ENCODE data around the gene STARD5. TPM values are rescaled to one million over a fixed set of nuclear protein-coding genes. Genes with fewer than 3 reads are reported as not detected.

The STARD5 gene
- total RNA-seq, 1 donor from 2014 or later = 5.2 TPM

DNA sequence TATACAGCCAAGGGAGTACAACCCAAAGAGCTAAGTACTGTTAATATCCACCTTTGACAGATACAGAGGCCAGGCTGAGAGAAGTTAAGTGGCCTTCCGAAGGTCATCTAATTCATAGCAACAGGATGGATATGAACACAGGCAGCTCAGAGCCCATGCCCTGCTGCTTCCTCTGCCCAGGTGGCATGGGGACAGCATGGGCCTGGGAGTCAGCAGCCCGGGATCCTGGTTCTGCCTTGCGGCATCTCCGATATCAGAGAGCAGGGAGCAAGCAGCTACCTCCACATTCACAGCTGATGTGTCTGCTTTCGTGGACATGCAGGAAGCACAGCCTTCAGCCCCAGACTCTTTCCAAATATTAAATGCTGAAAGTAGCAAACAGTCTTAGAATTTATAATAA lies 55.6 kb downstream of the STARD5 start:
- DNase-seq = no peak
- Histone ChIP-seq H3K4me1 (peaks cover 22% of the 10 kb centered on the region), H3K36me3 (peaks cover 53% of the 10 kb centered on the region), H3K4me3 (no peak overlapping the region), H3K9me3 (no peaks in the 10 kb centered on the region), H3K27ac (no peak overlapping the region), H3K27me3 (ENCODE audit: low read depth) (no peaks in the 10 kb centered on the region)
- TF ChIP-seq, protein P1, sequence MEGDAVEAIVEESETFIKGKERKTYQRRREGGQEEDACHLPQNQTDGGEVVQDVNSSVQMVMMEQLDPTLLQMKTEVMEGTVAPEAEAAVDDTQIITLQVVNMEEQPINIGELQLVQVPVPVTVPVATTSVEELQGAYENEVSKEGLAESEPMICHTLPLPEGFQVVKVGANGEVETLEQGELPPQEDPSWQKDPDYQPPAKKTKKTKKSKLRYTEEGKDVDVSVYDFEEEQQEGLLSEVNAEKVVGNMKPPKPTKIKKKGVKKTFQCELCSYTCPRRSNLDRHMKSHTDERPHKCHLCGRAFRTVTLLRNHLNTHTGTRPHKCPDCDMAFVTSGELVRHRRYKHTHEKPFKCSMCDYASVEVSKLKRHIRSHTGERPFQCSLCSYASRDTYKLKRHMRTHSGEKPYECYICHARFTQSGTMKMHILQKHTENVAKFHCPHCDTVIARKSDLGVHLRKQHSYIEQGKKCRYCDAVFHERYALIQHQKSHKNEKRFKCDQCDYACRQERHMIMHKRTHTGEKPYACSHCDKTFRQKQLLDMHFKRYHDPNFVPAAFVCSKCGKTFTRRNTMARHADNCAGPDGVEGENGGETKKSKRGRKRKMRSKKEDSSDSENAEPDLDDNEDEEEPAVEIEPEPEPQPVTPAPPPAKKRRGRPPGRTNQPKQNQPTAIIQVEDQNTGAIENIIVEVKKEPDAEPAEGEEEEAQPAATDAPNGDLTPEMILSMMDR (IDR thresholded peaks at IDR 0.05) = no peak
- ATAC-seq = no peak
- intact Hi-C loops (cut with DNase I) = loop anchor here (5.0 to 10.0 kb wide), 2 partner anchors 114 to 161 kb away; no protein-coding TSS in a partner anchor

DNA sequence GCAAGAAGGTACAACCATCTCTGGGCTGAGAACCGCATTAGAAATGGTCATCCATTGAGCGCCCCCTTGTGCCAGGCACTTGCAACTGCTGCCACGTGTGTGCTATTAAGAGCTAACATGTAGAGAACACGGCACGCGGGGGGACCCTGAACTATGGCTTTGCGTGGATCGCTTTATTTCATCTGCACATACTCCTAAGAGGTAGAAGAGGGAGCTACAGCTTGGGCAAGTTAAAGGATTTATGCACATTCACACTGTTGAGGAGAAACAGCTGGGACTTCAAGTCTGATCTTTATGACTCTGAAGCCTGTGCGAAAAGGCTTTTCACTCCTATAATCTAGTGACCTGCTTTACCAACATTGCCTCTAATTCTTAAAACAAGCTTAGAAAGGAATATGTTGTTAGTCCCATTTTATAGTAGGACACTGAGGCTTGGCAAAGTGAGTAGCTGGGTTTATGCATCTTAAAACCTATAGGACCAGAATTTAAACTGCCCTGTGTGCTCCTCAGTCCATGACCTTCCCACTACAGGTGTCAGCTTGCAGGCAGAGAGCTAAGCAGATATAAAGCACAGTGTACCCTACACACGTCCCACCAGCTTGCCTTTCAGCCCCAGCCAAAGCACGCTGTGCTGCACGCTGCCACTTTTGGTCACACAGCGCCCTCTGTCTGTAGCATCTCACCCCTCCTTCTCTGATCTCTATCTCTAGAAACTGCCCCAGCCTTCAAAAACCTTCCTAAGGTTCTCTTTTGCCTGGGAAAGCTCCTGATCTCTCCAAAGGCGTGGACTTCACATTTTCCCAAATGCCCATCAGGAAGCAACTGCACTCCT lies 57.8 kb downstream of the STARD5 start:
- Histone ChIP-seq H3K27me3 (ENCODE audit: low read depth) (no peaks in the 10 kb centered on the region), H3K27ac (no peak overlapping the region), H3K4me3 (no peak overlapping the region), H3K9me3 (no peaks in the 10 kb centered on the region), H3K4me1 (peaks cover 22% of the 10 kb centered on the region), H3K36me3 (peaks cover 34% of the 10 kb centered on the region)
- DNase-seq = peak; percentile 84
- TF ChIP-seq, protein P1 (IDR thresholded peaks at IDR 0.05) = peak; percentile 86
- ATAC-seq = peak; percentile 93 to 95
- intact Hi-C loops (cut with DNase I) = loop anchor here (5.0 to 10.0 kb wide), 2 partner anchors 111 to 159 kb away; no protein-coding TSS in a partner anchor

DNA sequence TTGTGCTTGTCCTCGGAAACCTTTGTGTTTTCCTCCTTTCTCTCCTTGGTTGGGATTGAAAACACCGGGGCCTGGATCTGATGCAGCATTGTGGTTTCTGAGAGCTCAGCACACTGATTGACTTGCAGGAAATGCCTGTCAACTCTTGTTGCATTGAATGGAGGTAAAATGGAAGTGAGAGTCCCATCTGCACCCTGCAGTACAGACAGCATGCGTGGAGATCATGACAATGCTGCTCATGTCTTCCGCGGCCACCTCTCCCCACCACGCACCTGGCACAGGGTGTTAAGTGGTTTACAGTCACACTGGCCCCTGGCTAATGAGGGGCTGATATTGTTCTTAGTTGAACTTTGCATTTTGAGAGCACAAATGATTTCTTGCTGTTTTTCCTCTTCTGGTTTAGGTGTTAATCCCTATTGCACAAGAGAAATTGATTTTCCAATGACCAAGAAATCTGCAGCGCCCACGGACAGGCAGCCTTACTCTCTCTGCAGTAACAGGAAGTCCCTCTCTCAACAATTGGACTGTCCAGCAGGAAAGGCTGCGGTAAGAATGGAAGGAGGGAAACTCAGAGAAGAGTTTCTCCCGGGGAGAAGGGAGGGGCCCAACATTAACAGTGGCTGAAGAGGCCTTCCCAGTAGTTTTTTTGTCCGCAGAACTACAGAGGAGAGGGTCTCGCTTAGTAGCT lies 58.5 kb downstream of the STARD5 start:
- peak; percentile 4 to 48 for ATAC-seq
- no peak for DNase-seq
- Histone ChIP-seq H3K9me3 (no peaks in the 10 kb centered on the region), H3K4me1 (peaks cover 22% of the 10 kb centered on the region), H3K4me3 (no peak overlapping the region), H3K27ac (no peak overlapping the region), H3K36me3 (peaks cover 31% of the 10 kb centered on the region), H3K27me3 (ENCODE audit: low read depth) (no peaks in the 10 kb centered on the region)
- intact Hi-C loops (cut with DNase I) = loop anchor here (5.0 to 10.0 kb wide), 2 partner anchors 111 to 158 kb away; no protein-coding TSS in a partner anchor
- TF ChIP-seq, protein P1 (IDR thresholded peaks at IDR 0.05) = no peak

DNA sequence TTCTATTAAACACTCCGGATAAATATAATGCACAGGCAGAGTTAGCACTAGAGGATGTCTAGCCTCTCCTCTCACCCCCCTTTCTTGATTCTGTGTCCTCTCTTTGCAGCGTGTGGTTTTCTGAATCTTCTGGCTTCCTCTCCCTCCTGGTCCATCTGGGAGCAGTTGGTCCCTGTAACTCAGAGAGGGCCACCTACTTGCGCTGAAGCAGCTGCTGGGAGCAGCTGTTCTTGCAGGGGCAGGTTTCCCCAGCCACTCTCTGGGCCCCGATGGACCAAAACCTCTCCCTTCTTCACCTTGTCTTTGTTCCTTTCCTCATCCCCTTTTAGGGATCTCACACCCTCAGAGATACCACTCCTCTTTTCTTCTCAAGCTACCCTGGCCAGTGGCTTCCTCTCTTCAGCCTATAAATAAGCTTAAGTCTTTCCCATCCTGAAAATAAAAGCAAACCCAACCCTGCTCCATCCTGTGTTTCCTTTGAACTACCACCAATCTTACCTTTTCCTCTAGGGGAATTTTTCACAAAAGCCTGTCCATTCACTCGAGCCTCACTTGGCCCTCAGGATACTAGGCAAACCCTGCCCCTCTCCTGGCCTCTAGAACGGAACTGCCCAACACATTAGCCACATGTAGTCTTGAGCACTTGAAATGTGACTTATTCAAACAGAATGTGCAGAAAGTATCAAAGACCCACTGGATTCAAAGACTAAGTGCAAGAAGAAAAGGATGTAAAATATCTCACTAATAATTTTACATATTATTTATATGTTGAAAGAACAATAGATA lies 59.7 kb downstream of the STARD5 start:
- no peaks in the 10 kb centered on the region for H3K9me3 ChIP-seq
- H3K4me3 ChIP-seq = no peak overlapping the region
- no peak overlapping the region for H3K27ac ChIP-seq
- DNase-seq (no peak), ATAC-seq (no peak)
- intact Hi-C loops (cut with DNase I) = loop anchor here (10.0 kb wide), 1 partner anchor 109 kb away; no protein-coding TSS in a partner anchor
- H3K36me3 ChIP-seq = peaks cover 20% of the 10 kb centered on the region
- TF ChIP-seq, protein P1 (IDR thresholded peaks at IDR 0.05) = no peak
- no peaks in the 10 kb centered on the region for H3K27me3 ChIP-seq (ENCODE audit: low read depth)
- peaks cover 22% of the 10 kb centered on the region for H3K4me1 ChIP-seq

DNA sequence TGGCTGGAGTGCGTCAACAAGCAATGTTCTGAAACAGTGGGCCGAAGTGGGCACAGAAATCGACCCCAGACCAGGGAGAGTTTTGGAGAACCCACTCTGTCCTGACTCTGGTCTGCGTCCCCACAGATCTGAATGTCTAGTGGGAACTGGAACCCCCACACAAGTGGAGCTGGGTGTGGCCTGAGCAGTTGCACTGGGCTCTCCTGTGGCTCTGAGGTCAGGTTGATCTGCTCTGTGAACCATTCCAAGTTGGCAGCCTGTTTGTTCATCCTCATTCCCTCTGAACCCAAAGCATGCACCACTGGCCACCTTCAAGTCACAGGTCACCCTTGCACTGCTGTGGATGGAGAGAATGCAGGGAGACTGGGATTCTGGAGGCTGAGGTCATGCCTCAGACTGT lies 60.5 kb downstream of the STARD5 start:
- ATAC-seq (no peak), DNase-seq (no peak)
- Histone ChIP-seq H3K27me3 (ENCODE audit: low read depth) (no peaks in the 10 kb centered on the region), H3K9me3 (no peaks in the 10 kb centered on the region), H3K4me3 (no peak overlapping the region), H3K27ac (no peak overlapping the region), H3K36me3 (peaks cover 13% of the 10 kb centered on the region), H3K4me1 (peaks cover 22% of the 10 kb centered on the region)
- TF ChIP-seq, protein P1 (IDR thresholded peaks at IDR 0.05) = no peak
- intact Hi-C loops (cut with DNase I) = loop anchor here (10.0 kb wide), 1 partner anchor 109 kb away; no protein-coding TSS in a partner anchor
